Hippocampal formation (tissue), 2 donors: ENCODE data around the gene FIBP.

Experiments used
- DNase-seq, 2 donors: peaks; one replicate each; lab custom pipeline; 2025; lab: John Stamatoyannopoulos, UW

The FIBP gene

GRCh38 chr11:65860278-65861164, 27.8 kb downstream of the FIBP start, which contains the start of gene MUS81:
Gene MUS81, plus strand, starts transcription at chr11:65860433. Its CDS starts 321 bp downstream, at chr11:65860754.
- DNase-seq, result peak; percentile 91

- DNase-seq, result no peak
Measured at GRCh38 chr11:65859812-65860277, 28.4 kb downstream of the FIBP start.

GRCh38 chr11:65859095-65859811, 29.0 kb downstream of the FIBP start:
- DNase-seq, result peak; percentile 90 to 91

GRCh38 chr11:65858681-65859087, 29.6 kb downstream of the FIBP start:
- DNase-seq, result no peak

- DNase-seq, result peak; percentile 96 to 98
Measured at GRCh38 chr11:65857853-65858680, 30.2 kb downstream of the FIBP start, which contains the start of gene CFL1. Gene CFL1, minus strand, starts transcription at chr11:65858180. Its CDS starts 81 bp downstream, at chr11:65858099.

GRCh38 chr11:65857500-65857852, 30.8 kb downstream of the FIBP start:
- no peak for DNase-seq

- peak; percentile 60 to 67 for DNase-seq
Measured at GRCh38 chr11:65856689-65857499, 31.4 kb downstream of the FIBP start.

GRCh38 chr11:65855927-65856363, 32.3 kb downstream of the FIBP start:
- no peak for DNase-seq

- DNase-seq, result no peak
Measured at GRCh38 chr11:65854852-65855837, 33.1 kb downstream of the FIBP start.

GRCh38 chr11:65854161-65854592, 34.1 kb downstream of the FIBP start:
- no peak for DNase-seq

- no peak for DNase-seq
Measured at GRCh38 chr11:65853246-65853979, 34.9 kb downstream of the FIBP start.

GRCh38 chr11:65852508-65853245, 35.6 kb downstream of the FIBP start:
- no peak for DNase-seq

- no peak for DNase-seq
Measured at GRCh38 chr11:65851811-65852507, 36.3 kb downstream of the FIBP start.

- no peak for DNase-seq
Measured at GRCh38 chr11:65851083-65851579, 37.1 kb downstream of the FIBP start.

- DNase-seq, result no peak
Measured at GRCh38 chr11:65850217-65851082, 37.8 kb downstream of the FIBP start.

- DNase-seq, result no peak
Measured at GRCh38 chr11:65849771-65850216, 38.5 kb downstream of the FIBP start.
